ENCODE results near the gene KLHDC8A. TPM values are rescaled to one million over a fixed set of nuclear protein-coding genes. Genes with fewer than 3 reads are reported as not detected.

The KLHDC8A gene
- not detected for total RNA-seq

- TF ChIP-seq CTCF (IDR thresholded peaks at IDR 0.05; ENCODE audit: low read depth): no peak
Observed at GRCh38 chr1:205356440-205357139, at the start of gene KLHDC8A. Gene KLHDC8A (minus strand): TSS chr1:205356922. CDS start chr1:205343604, 13,318 bp downstream.

GRCh38 chr1:205398586-205398985, 41.9 kb upstream of the KLHDC8A start:
- no peak for TF ChIP-seq CTCF (IDR thresholded peaks at IDR 0.05; ENCODE audit: low read depth)

GRCh38 chr1:205396967-205397616, 40.4 kb upstream of the KLHDC8A start:
- TF ChIP-seq CTCF (IDR thresholded peaks at IDR 0.05; ENCODE audit: low read depth): no peak

GRCh38 chr1:205395616-205396015, 38.9 kb upstream of the KLHDC8A start:
- TF ChIP-seq CTCF (IDR thresholded peaks at IDR 0.05; ENCODE audit: low read depth): no peak

- no peak for TF ChIP-seq CTCF (IDR thresholded peaks at IDR 0.05; ENCODE audit: low read depth)
Observed at GRCh38 chr1:205392650-205393049, 35.9 kb upstream of the KLHDC8A start.

GRCh38 chr1:205391386-205391785, 34.7 kb upstream of the KLHDC8A start:
- no peak for TF ChIP-seq CTCF (IDR thresholded peaks at IDR 0.05; ENCODE audit: low read depth)

GRCh38 chr1:205387845-205388244, 31.1 kb upstream of the KLHDC8A start:
- TF ChIP-seq CTCF (IDR thresholded peaks at IDR 0.05; ENCODE audit: low read depth): no peak

Measured in subcutaneous adipose tissue (tissue), 4 donors.